GM23338 (cell line): ENCODE results near the gene ZBTB34. TPM values are rescaled to one million over a fixed set of nuclear protein-coding genes. Genes with fewer than 3 reads are reported as not detected.

ENCODE experiments used
- ATAC-seq: fragments of 200-7000 bp; cut with Tn5 transposase; 3 replicates; pipeline ENCODE4 v1.9.1; 2020
- DNase-seq: peaks from one replicate; pipeline ENCODE4 v3.0.0-alpha.2; 2015; ENCODE audit warnings: low spot score
- H2AFZ ChIP-seq: fragments of 200-600 bp; sonication (generic); 2 replicates; pipeline ENCODE4 v1.8.0; 2016; ENCODE audit warnings: antibody characterized with exemption, mild to moderate bottlenecking, moderate library complexity
- H3F3A ChIP-seq: fragments of 200-600 bp; sonication (generic); replicated peaks from 2 replicates; pipeline ENCODE4 v1.8.0; 2017; ENCODE audit warnings: antibody characterized with exemption, mixed run types, low read depth
- H3K27ac ChIP-seq: fragments of 200-600 bp; sonication (generic); 2 replicates; pipeline ENCODE4 v1.6.1; 2016; ENCODE audit warnings: low read depth
- H3K27me3 ChIP-seq: fragments of 200-600 bp; sonication (generic); 2 replicates; pipeline ENCODE4 v1.8.0; 2016; ENCODE audit warnings: mild to moderate bottlenecking, mixed run types, moderate library complexity; ENCODE audit not compliant: insufficient read depth
- H3K36me3 ChIP-seq: fragments of 200-600 bp; sonication (generic); 2 replicates; pipeline ENCODE4 v1.8.0; 2016; ENCODE audit warnings: mild to moderate bottlenecking; ENCODE audit not compliant: insufficient read depth
- H3K4me1 ChIP-seq: fragments of 200-600 bp; sonication (generic); 2 replicates; pipeline ENCODE4 v1.8.0; 2016; ENCODE audit warnings: mild to moderate bottlenecking, moderate library complexity; ENCODE audit not compliant: insufficient read depth
- H3K4me2 ChIP-seq: fragments of 200-600 bp; sonication (generic); 2 replicates; pipeline ENCODE4 v1.7.1; 2017; ENCODE audit warnings: mixed run types
- H3K4me3 ChIP-seq: fragments of 200-600 bp; sonication (generic); 2 replicates; pipeline ENCODE4 v1.6.1; 2016; ENCODE audit warnings: mixed run types
- H3K79me2 ChIP-seq: fragments of 200-600 bp; sonication (generic); replicated peaks from 2 replicates; pipeline ENCODE4 v1.8.0; 2017; ENCODE audit warnings: mild to moderate bottlenecking; ENCODE audit not compliant: insufficient read depth
- H3K9me2 ChIP-seq: fragments of 200-600 bp; sonication (generic); 2 replicates; pipeline ENCODE4 v1.8.0; 2017; ENCODE audit not compliant: insufficient read depth
- H4K20me1 ChIP-seq: fragments of 200-600 bp; sonication (generic); replicated peaks from 2 replicates; pipeline ENCODE4 v1.8.0; 2017; ENCODE audit warnings: mild to moderate bottlenecking; ENCODE audit not compliant: insufficient read depth
- H3K27ac Mint-ChIP-seq: 2 replicates; pipeline ENCODE4 v1.8.0; 2020; ENCODE audit warnings: inconsistent platforms, mild to moderate bottlenecking, moderate library complexity, mixed read lengths
- H3K27me3 Mint-ChIP-seq: 3 replicates; pipeline ENCODE4 v1.8.0; 2022; ENCODE audit warnings: low read depth, mild to moderate bottlenecking, moderate library complexity, mixed read lengths, inconsistent platforms; ENCODE audit not compliant: insufficient read depth, poor library complexity
- H3K36me3 Mint-ChIP-seq: 3 replicates; pipeline ENCODE4 v1.8.0; 2021; ENCODE audit warnings: low read depth, mild to moderate bottlenecking, inconsistent platforms, moderate library complexity, mixed read lengths
- H3K4me1 Mint-ChIP-seq: 3 replicates; pipeline ENCODE4 v1.8.0; 2020; ENCODE audit warnings: mild to moderate bottlenecking, inconsistent platforms, mixed read lengths
- H3K4me3 Mint-ChIP-seq: 3 replicates; pipeline ENCODE4 v1.8.0; 2021; ENCODE audit warnings: moderate library complexity, mild to moderate bottlenecking, inconsistent platforms, mixed read lengths
- H3K9me3 Mint-ChIP-seq: 3 replicates; pipeline ENCODE4 v1.8.0; 2020; ENCODE audit warnings: moderate library complexity, mild to moderate bottlenecking, inconsistent platforms, mixed read lengths
- EZH2 ChIP-seq: fragments of 200-600 bp; sonication (generic); IDR thresholded peaks from one replicate; pipeline ENCODE4 v1.8.0; 2017; ENCODE audit warnings: antibody characterized with exemption, mild to moderate bottlenecking, low read depth; ENCODE audit not compliant: unreplicated experiment
- EZH2phosphoT487 ChIP-seq: fragments of 200-600 bp; sonication (generic); IDR thresholded peaks from one replicate; pipeline ENCODE4 v1.8.1; 2018; ENCODE audit warnings: antibody characterized with exemption; ENCODE audit not compliant: unreplicated experiment
- JUNB ChIP-seq: IDR thresholded peaks from one replicate; pipeline ENCODE4 v1.6.1; 2016; ENCODE audit warnings: antibody characterized with exemption; ENCODE audit not compliant: unreplicated experiment
- NANOG ChIP-seq: IDR thresholded peaks from 2 replicates; pipeline ENCODE4 v1.6.1; 2016; ENCODE audit warnings: antibody characterized with exemption, borderline replicate concordance
- STAT1 ChIP-seq: IDR thresholded peaks from one replicate; pipeline ENCODE4 v1.6.1; 2016; ENCODE audit warnings: antibody characterized with exemption; ENCODE audit not compliant: unreplicated experiment
- ZNF114 ChIP-seq: fragments of 250-450 bp; sonication (Bioruptor Pico); IDR thresholded peaks from 2 replicates; pipeline ENCODE4 v1.5.0; 2020; ENCODE audit warnings: mild to moderate bottlenecking, moderate library complexity
- ZNF462 ChIP-seq: fragments of 250-450 bp; sonication (Bioruptor Pico); IDR thresholded peaks from 2 replicates; pipeline ENCODE4 v1.5.0; 2020; ENCODE audit warnings: mild to moderate bottlenecking, moderate library complexity
- polyA plus RNA-seq: library from polyadenylated mRNA; unstranded; fragments of >200 nt; fragmentation: Nextera tagmentation; extraction: Ambion mirVana; gene quantifications from 2 replicates; pipeline ENCODE4 v1.2.1, GENCODE V29; 2016
- total RNA-seq: library from RNA; depleted of rRNA; stranded (reverse); fragments of >200 nt; shearing (Covaris generic); gene quantifications from 2 replicates; pipeline ENCODE4 v1.2.3, GENCODE V29; 2014

The ZBTB34 gene
- total and polyA plus RNA-seq, 2 experiments from 2014 or later: 6.4 to 21.9 TPM

DNA sequence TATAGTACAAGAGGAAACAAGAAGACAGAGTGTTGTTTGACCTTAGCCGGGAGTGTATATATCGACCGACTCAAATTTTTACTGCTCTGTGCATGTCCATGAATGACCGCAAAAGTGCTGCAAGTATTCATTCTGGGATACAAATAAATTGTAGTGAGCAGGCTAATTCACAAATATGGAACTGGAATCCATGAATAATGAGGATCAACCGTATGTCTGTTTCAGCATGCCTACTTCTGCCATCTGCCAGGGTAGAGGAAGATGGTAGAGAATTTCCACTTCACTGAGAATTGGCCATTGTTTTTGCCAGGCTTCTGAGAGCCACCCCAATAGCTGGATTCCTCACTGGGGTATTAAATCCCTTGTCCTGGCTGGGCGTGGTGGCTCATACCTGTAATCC is 45.7 kb downstream of the ZBTB34 start:
- ATAC-seq: no peak
- no peak overlapping the region for H3K4me2 ChIP-seq
- peaks cover 9% of the 10 kb centered on the region for H3K4me1 Mint-ChIP-seq
- no peak overlapping the region for H3K27ac Mint-ChIP-seq
- H4K20me1 ChIP-seq: no peaks in the 10 kb centered on the region
- H3K36me3 ChIP-seq: no peaks in the 10 kb centered on the region
- H3K27me3 ChIP-seq: no peaks in the 10 kb centered on the region
- peaks cover 2% of the 10 kb centered on the region; the same call in 2 of the 3 replicates for H3K9me3 Mint-ChIP-seq
- H3K9me2 ChIP-seq: no peaks in the 10 kb centered on the region
- no peaks in the 10 kb centered on the region for H3K36me3 Mint-ChIP-seq
- no peak overlapping the region for H3K4me3 Mint-ChIP-seq
- no peak overlapping the region for H3K27ac ChIP-seq
- no peaks in the 10 kb centered on the region for H3K79me2 ChIP-seq
- no peak for DNase-seq
- TF ChIP-seq ZNF114: no peak
- TF ChIP-seq STAT1: no peak
- TF ChIP-seq EZH2phosphoT487: no peak
- no peak for TF ChIP-seq EZH2
- no peak for TF ChIP-seq JUNB
- TF ChIP-seq ZNF462 (CRISPR knock-in tag): no peak
- TF ChIP-seq NANOG: no peak
- peaks cover 15% of the 10 kb centered on the region for H3K4me1 ChIP-seq
- no peak overlapping the region for H2AFZ ChIP-seq
- H3K27me3 Mint-ChIP-seq: peaks cover 4% of the 10 kb centered on the region
- H3K4me3 ChIP-seq: no peak overlapping the region
- no peaks in the 10 kb centered on the region for H3F3A ChIP-seq

GRCh38 chr9:126907058-126907457 is 46.6 kb downstream of the ZBTB34 start:
- H3K27me3 ChIP-seq: no peaks in the 10 kb centered on the region
- H3K9me2 ChIP-seq: no peaks in the 10 kb centered on the region
- DNase-seq (peak; percentile 13), ATAC-seq (peak; percentile 83)
- no peak overlapping the region for H2AFZ ChIP-seq
- Mint-ChIP-seq H3K27me3 (peaks cover 4% of the 10 kb centered on the region), H3K27ac (no peak overlapping the region), H3K4me3 (no peak overlapping the region), H3K4me1 (peaks cover 9% of the 10 kb centered on the region), H3K36me3 (no peaks in the 10 kb centered on the region), H3K9me3 (no peaks in the 10 kb centered on the region; the same call in 2 of the 3 replicates)
- H3K79me2 ChIP-seq: no peaks in the 10 kb centered on the region
- H3F3A ChIP-seq: no peaks in the 10 kb centered on the region
- no peaks in the 10 kb centered on the region for H3K36me3 ChIP-seq
- no peak overlapping the region for H3K4me3 ChIP-seq
- no peaks in the 10 kb centered on the region for H4K20me1 ChIP-seq
- TF ChIP-seq ZNF462 (CRISPR knock-in tag) (peak; percentile 69; the same call in 1 of the 2 replicates), ZNF114 (no peak)
- no peak overlapping the region for H3K4me2 ChIP-seq
- no peak overlapping the region for H3K27ac ChIP-seq
- H3K4me1 ChIP-seq: peaks cover 15% of the 10 kb centered on the region
